K562 (cell line): ENCODE results near the gene RASGEF1C. TPM values are rescaled to one million over a fixed set of nuclear protein-coding genes. Genes with fewer than 3 reads are reported as not detected.

ENCODE experiments used
- CUX1 ChIP-seq: fragments of 200-800 bp; sonication (Bioruptor generic); IDR thresholded peaks from 2 replicates; pipeline ENCODE4 v1.6.1; 2016; ENCODE audit warnings: missing genetic modification characterization, missing compliant biosample characterization
- EWSR1 ChIP-seq: fragments of 450-650 bp; IDR thresholded peaks from 2 replicates; pipeline ENCODE4 v1.6.1; 2018; ENCODE audit warnings: borderline replicate concordance, mild to moderate bottlenecking, low read depth, moderate library complexity; ENCODE audit not compliant: partially characterized antibody
- MECOM ChIP-seq: fragments of 250-450 bp; sonication (Bioruptor Pico); IDR thresholded peaks from 2 replicates; pipeline ENCODE4 v1.8.0; 2022; ENCODE audit warnings: inconsistent platforms
- MYC ChIP-seq, 2 experiments: fragments of 250-450 bp in 1 of 2; sonication (Bioruptor Pico) in 1 of 2; IDR thresholded peaks; 2 replicates each; pipeline versions ENCODE4 v1.5.1 to v1.6.1; 2012 to 2021; ENCODE audit warnings: low read depth in 2 of 2, borderline replicate concordance in 1 of 2, improper control_type of control experiment in 1 of 2, low read length in 1 of 2, mild to moderate bottlenecking in 1 of 2, moderate library complexity in 1 of 2
- NCOA1 ChIP-seq: fragments of 450-650 bp; IDR thresholded peaks from 2 replicates; pipeline ENCODE4 v1.6.1; 2016; ENCODE audit warnings: low read depth
- PHF20 ChIP-seq: fragments of 450-650 bp; IDR thresholded peaks from 2 replicates; pipeline ENCODE4 v1.6.1; 2018; ENCODE audit not compliant: partially characterized antibody
- SIN3B ChIP-seq: fragments of 450-650 bp; IDR thresholded peaks from 2 replicates; pipeline ENCODE4 v1.6.1; 2017; ENCODE audit warnings: low read depth, mild to moderate bottlenecking, moderate library complexity
- ZNF561 ChIP-seq: fragments of 450-650 bp; formaldehyde crosslinking; conservative IDR thresholded peaks from 2 replicates; pipeline ENCODE4 v1.4.0; 2020; ENCODE audit warnings: mild to moderate bottlenecking, moderate library complexity
- polyA plus RNA-seq, 8 experiments: library from polyadenylated mRNA; depleted of rRNA in 4 of 8; stranded (reverse) in 5 of 8; unstranded in 3 of 8; fragments of >200 nt; fragmentation: Nextera tagmentation in 2 of 8; fragmentation: Illumina TruSeq in 1 of 8; extraction: Ambion mirVana in 2 of 8; extraction: Trizol in 1 of 8; gene quantifications; 2 replicates each; pipeline versions ENCODE4 v1.2.1 to v1.2.3, GENCODE V29; 2011 to 2014; ENCODE audit warnings: inconsistent platforms in 1 of 8, missing spikeins in 1 of 8
- total RNA-seq, 7 experiments: library from RNA; depleted of rRNA in 6 of 7; stranded (reverse); fragments of >200 nt in 6 of 7; fragmentation: Illumina TruSeq in 2 of 7; extraction: Trizol in 2 of 7; gene quantifications; 2 replicates each; pipeline versions ENCODE4 v1.2.1 to v1.2.3, GENCODE V29; 2011 to 2021; ENCODE audit warnings: low replicate concordance in 1 of 7
- TF ChIP-seq, protein P1 (sequence below): IDR thresholded peaks from 2 replicates; pipeline ENCODE4 v1.6.1; 2012; ENCODE audit warnings: low read depth, low read length, improper control_type of control experiment, borderline replicate concordance
- TF ChIP-seq, protein P2 (sequence below): fragments of 250-450 bp; sonication (Bioruptor Pico); IDR thresholded peaks from 2 replicates; pipeline ENCODE4 v1.8.0; 2022; ENCODE audit warnings: moderate library complexity, mild to moderate bottlenecking, inconsistent platforms
- TF ChIP-seq, protein P3 (sequence below): fragments of 450-650 bp; IDR thresholded peaks from 2 replicates; pipeline ENCODE4 v1.6.1; 2016; ENCODE audit warnings: mild to moderate bottlenecking
- TF ChIP-seq, protein P4 (sequence below), 2 experiments: IDR thresholded peaks; 2 replicates each; pipeline ENCODE4 v1.6.1; 2012; ENCODE audit warnings: improper control_type of control experiment in 2 of 2, low read depth in 2 of 2, low read length in 2 of 2, borderline replicate concordance in 1 of 2

Gene RASGEF1C
- total and polyA plus RNA-seq, 9 of the 15 experiments (the other 6 are each of a cell fraction or from before 2014, with no cell fraction given), result 0.04 to 1.1 (median 0.21) TPM; not detected in 4

GRCh38 chr5:180090098-180090768 lies 118.8 kb downstream of the RASGEF1C start (continued):
- TF ChIP-seq NCOA1 (no peak), EWSR1 (no peak), SIN3B (no peak), MECOM (CRISPR knock-in tag) (no peak), ZNF561 (CRISPR knock-in tag) (no peak), PHF20 (no peak), CUX1 (CRISPR knock-in tag) (no peak), MYC (IDR thresholded peaks at IDR 0.05; ENCODE audit: low read depth, low read length) (no peak), MYC (CRISPR knock-in tag; IDR thresholded peaks at IDR 0.05; ENCODE audit: borderline replicate concordance, low read depth) (no peak)
- TF ChIP-seq, protein P1, sequence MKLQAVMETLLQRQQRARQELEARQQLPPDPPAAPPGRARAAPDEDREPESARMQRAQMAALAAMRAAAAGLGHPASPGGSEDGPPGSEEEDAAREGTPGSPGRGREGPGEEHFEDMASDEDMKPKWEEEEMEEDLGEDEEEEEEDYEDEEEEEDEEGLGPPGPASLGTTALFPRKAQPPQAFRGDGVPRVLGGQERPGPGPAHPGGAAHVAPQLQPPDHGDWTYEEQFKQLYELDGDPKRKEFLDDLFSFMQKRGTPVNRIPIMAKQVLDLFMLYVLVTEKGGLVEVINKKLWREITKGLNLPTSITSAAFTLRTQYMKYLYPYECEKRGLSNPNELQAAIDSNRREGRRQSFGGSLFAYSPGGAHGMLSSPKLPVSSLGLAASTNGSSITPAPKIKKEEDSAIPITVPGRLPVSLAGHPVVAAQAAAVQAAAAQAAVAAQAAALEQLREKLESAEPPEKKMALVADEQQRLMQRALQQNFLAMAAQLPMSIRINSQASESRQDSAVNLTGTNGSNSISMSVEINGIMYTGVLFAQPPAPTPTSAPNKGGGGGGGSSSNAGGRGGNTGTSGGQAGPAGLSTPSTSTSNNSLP, result no peak
- TF ChIP-seq, protein P2, sequence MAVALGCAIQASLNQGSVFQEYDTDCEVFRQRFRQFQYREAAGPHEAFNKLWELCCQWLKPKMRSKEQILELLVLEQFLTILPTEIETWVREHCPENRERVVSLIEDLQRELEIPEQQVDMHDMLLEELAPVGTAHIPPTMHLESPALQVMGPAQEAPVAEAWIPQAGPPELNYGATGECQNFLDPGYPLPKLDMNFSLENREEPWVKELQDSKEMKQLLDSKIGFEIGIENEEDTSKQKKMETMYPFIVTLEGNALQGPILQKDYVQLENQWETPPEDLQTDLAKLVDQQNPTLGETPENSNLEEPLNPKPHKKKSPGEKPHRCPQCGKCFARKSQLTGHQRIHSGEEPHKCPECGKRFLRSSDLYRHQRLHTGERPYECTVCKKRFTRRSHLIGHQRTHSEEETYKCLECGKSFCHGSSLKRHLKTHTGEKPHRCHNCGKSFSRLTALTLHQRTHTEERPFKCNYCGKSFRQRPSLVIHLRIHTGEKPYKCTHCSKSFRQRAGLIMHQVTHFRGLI (CRISPR knock-in tag), result no peak
- TF ChIP-seq, protein P3, sequence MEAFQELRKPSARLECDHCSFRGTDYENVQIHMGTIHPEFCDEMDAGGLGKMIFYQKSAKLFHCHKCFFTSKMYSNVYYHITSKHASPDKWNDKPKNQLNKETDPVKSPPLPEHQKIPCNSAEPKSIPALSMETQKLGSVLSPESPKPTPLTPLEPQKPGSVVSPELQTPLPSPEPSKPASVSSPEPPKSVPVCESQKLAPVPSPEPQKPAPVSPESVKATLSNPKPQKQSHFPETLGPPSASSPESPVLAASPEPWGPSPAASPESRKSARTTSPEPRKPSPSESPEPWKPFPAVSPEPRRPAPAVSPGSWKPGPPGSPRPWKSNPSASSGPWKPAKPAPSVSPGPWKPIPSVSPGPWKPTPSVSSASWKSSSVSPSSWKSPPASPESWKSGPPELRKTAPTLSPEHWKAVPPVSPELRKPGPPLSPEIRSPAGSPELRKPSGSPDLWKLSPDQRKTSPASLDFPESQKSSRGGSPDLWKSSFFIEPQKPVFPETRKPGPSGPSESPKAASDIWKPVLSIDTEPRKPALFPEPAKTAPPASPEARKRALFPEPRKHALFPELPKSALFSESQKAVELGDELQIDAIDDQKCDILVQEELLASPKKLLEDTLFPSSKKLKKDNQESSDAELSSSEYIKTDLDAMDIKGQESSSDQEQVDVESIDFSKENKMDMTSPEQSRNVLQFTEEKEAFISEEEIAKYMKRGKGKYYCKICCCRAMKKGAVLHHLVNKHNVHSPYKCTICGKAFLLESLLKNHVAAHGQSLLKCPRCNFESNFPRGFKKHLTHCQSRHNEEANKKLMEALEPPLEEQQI, result no peak
- TF ChIP-seq, protein P4, sequence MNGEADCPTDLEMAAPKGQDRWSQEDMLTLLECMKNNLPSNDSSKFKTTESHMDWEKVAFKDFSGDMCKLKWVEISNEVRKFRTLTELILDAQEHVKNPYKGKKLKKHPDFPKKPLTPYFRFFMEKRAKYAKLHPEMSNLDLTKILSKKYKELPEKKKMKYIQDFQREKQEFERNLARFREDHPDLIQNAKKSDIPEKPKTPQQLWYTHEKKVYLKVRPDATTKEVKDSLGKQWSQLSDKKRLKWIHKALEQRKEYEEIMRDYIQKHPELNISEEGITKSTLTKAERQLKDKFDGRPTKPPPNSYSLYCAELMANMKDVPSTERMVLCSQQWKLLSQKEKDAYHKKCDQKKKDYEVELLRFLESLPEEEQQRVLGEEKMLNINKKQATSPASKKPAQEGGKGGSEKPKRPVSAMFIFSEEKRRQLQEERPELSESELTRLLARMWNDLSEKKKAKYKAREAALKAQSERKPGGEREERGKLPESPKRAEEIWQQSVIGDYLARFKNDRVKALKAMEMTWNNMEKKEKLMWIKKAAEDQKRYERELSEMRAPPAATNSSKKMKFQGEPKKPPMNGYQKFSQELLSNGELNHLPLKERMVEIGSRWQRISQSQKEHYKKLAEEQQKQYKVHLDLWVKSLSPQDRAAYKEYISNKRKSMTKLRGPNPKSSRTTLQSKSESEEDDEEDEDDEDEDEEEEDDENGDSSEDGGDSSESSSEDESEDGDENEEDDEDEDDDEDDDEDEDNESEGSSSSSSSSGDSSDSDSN (IDR thresholded peaks at IDR 0.05; ENCODE audit: borderline replicate concordance in 1 of 2, low read depth in 2 of 2, low read length in 2 of 2), result no peak
